ENCODE results near the gene PTCD1.

The PTCD1 gene

DNA sequence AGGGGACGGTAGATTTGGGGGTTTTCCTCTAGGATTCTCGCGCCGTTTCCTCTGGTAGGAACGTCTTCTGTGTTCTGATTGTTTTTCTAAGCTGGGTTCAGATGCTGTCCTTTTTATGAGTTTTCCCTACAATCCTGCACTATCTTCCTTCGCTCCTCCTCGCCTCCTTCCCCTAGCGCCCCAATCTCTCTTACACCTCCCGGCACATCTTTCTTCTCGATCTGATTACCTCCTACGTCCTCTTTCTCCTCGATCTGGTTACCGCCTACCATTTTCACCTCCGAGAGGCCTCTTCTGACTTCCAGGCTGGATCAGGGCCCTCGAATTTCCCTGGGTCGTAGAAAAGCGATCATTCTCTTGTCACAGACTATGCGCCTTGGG, 29.4 kb downstream of the PTCD1 start:
- DNase-seq, result peak; percentile 70 to 74
- TF ChIP-seq GATA1 (IDR thresholded peaks at IDR 0.05; ENCODE audit: low read depth, low read length), result no peak
- no peak for TF ChIP-seq POLR2A (IDR thresholded peaks at IDR 0.05; ENCODE audit: low read length)

DNA sequence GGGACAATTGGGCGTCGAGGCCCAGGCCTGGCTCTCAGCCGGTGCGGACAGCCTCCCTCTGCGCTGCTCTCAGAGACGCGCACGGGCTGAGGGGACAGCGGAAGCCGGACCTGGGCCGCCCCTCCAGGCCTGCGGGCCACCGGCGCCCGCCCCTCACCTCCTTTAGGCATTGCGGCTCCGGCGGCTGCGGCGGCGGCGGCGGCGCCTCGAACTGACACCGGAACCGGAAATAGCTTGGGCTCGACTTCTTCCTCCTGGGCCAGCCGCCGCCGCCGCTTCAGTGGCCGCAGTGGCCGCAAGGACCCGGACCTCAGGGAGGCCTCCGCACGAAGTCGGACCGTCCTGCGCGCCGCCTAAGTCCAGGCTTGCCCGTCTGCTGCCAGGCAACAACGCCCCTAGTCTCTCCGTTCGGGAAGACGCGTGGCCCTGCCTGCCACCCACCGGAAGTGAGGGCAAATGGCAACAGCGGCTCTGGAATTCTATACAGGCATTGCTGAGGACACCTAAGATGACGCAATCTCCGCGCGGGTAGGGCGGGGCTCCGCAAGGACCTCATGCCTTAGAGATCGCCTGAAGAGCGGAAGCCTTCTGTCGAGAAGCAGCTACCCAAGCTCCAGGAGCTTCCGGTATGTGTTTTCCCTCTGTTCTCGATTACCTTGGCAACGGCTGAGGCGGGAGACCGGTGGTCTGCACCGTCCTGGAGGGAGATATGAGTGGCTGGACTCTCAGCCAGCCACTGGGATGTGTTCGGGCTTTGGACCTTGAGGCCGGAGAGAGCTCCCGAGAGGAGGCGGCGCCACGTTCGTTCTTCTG, 30.0 kb downstream of the PTCD1 start, which contains the start of the genes BUD31 and PDAP1:
TSS of gene BUD31 (plus strand) at position 591 of the 813 bp plus-strand sequence. CDS start 2,124 bp downstream, outside the sequence.
TSS of gene PDAP1 (minus strand) at position 219 of the 813 bp plus-strand sequence. CDS start at position 170, 49 bp downstream.
- peak; percentile 96 for TF ChIP-seq POLR2A (IDR thresholded peaks at IDR 0.05; ENCODE audit: low read length)
- TF ChIP-seq GATA1 (IDR thresholded peaks at IDR 0.05; ENCODE audit: low read depth, low read length), result no peak
- DNase-seq, result peak; percentile 97 to 98

GRCh38 chr7:99407872-99408378, 30.7 kb downstream of the PTCD1 start:
- peak; percentile 69 to 80 for DNase-seq
- no peak for TF ChIP-seq POLR2A (IDR thresholded peaks at IDR 0.05; ENCODE audit: low read length)
- no peak for TF ChIP-seq GATA1 (IDR thresholded peaks at IDR 0.05; ENCODE audit: low read depth, low read length)

DNA sequence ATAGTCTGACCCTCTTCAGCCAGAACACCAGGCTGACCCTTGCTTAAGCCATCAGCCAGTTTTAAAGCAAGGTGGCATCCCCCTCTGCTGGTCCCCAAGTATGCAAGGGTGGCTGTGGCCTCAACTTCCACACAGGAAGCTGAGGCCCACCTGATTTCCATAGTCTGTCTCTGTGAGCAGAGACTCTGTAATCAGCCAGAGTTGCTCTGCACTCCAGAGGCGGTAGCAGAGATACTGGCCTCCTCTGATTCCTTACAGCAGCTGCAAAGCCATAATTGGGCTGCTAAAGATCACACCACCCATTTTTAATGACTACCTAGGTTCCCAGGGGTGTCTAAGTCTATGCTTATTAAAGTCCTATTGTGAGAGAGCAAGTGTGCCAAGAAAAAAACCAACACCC, 32.0 kb downstream of the PTCD1 start:
- DNase-seq, result peak; percentile 24 to 42
- TF ChIP-seq POLR2A (IDR thresholded peaks at IDR 0.05; ENCODE audit: low read length), result no peak
- no peak for TF ChIP-seq GATA1 (IDR thresholded peaks at IDR 0.05; ENCODE audit: low read depth, low read length)

DNA sequence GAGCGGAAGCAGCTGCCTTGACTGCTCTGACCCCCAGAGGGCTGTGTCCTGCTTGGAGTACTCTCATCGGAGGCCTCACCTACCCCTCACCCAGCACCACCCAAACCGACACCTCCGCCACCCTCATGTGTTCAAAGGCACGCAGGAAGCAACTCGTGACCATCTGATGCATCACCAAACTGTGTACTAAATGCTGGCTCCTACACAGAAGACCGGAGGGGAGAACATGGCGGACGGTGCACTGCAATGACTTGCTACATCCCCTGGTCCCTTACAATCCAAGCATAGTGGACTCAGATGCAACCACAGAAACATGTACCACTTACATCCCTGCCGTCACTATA, 33.6 kb downstream of the PTCD1 start:
- no peak for TF ChIP-seq POLR2A (IDR thresholded peaks at IDR 0.05; ENCODE audit: low read length)
- TF ChIP-seq GATA1 (IDR thresholded peaks at IDR 0.05; ENCODE audit: low read depth, low read length), result no peak
- DNase-seq, result no peak

- no peak for TF ChIP-seq GATA1 (IDR thresholded peaks at IDR 0.05; ENCODE audit: low read depth, low read length)
- TF ChIP-seq POLR2A (IDR thresholded peaks at IDR 0.05; ENCODE audit: low read length), result no peak
- DNase-seq, result no peak
Observed at GRCh38 chr7:99404235-99404976, 34.2 kb downstream of the PTCD1 start.

DNA sequence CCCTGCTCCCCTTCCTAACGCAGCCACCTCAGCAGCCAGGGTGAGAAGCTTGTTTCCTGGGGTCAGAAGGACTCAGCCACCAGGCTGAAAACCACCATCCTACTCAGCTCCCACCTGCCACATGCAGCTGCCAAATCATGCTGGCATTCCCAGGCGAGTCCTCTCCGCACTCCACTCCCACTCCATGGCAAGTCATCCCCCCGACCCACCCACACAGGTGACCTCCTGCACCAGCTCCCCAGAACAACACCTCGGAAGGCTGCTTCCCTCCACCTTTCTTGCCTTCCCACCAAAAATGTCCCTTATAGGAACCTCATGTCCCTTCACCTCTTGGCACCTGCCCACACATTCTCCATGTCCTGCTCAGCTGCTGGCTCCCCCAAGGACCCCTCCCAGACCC, 34.8 kb downstream of the PTCD1 start:
- DNase-seq, result no peak
- TF ChIP-seq GATA1 (IDR thresholded peaks at IDR 0.05; ENCODE audit: low read depth, low read length) (no peak), POLR2A (IDR thresholded peaks at IDR 0.05; ENCODE audit: low read length) (no peak)

DNA sequence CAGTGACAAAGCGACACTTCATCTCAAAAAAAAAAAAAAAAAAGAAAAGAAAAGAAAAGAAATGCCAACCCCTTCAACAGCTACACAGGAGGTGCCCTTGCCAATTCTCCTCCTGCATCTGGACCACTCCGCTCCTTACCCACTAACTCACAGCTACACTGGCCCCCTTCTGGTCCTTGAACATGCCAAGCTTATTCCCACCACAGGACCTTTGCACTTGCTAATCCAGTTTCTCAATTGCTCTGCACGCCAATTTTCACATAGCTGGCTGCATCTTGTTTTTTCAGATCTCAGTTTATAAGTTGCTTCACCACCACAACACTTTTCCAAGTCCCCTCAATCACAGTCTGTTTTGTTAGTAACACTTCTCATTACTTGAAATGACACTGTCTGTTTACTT, 35.7 kb downstream of the PTCD1 start:
- DNase-seq, result no peak
- TF ChIP-seq POLR2A (IDR thresholded peaks at IDR 0.05; ENCODE audit: low read length) (no peak), GATA1 (IDR thresholded peaks at IDR 0.05; ENCODE audit: low read depth, low read length) (no peak)

- TF ChIP-seq POLR2A (IDR thresholded peaks at IDR 0.05; ENCODE audit: low read length), result no peak
- no peak for TF ChIP-seq GATA1 (IDR thresholded peaks at IDR 0.05; ENCODE audit: low read depth, low read length)
- DNase-seq, result no peak
Observed at GRCh38 chr7:99399597-99399996, 39.0 kb downstream of the PTCD1 start.

- TF ChIP-seq GATA1 (IDR thresholded peaks at IDR 0.05; ENCODE audit: low read depth, low read length), result no peak
- no peak for TF ChIP-seq POLR2A (IDR thresholded peaks at IDR 0.05; ENCODE audit: low read length)
- DNase-seq, result no peak
Observed at GRCh38 chr7:99398891-99399445, 39.6 kb downstream of the PTCD1 start.

GRCh38 chr7:99397297-99397983, 41.2 kb downstream of the PTCD1 start:
- TF ChIP-seq POLR2A (IDR thresholded peaks at IDR 0.05; ENCODE audit: low read length) (no peak), GATA1 (IDR thresholded peaks at IDR 0.05; ENCODE audit: low read depth, low read length) (no peak)
- DNase-seq, result no peak

- no peak for DNase-seq
- TF ChIP-seq POLR2A (IDR thresholded peaks at IDR 0.05; ENCODE audit: low read length), result no peak
Observed at GRCh38 chr7:99396418-99397296, 41.9 kb downstream of the PTCD1 start.

All from erythroblast (primary cell).